ENCODE measurements around the gene ALLC.

The ALLC gene

GRCh38 chr2:3747032-3747654 is 89.1 kb downstream of the ALLC start:
- no peak for TF ChIP-seq CTCF (IDR thresholded peaks at IDR 0.05; ENCODE audit: low read depth, low read length)
- no peak for DNase-seq (ENCODE audit: extremely low read depth, low read depth)

GRCh38 chr2:3747826-3748225 is 89.8 kb downstream of the ALLC start:
- no peak for DNase-seq (ENCODE audit: extremely low read depth, low read depth)
- no peak for TF ChIP-seq CTCF (IDR thresholded peaks at IDR 0.05; ENCODE audit: low read depth, low read length)

- no peak for TF ChIP-seq CTCF (IDR thresholded peaks at IDR 0.05; ENCODE audit: low read depth, low read length)
- DNase-seq (ENCODE audit: extremely low read depth, low read depth), result no peak
These were observed 91.2 kb downstream of the ALLC start for GRCh38 chr2:3749201-3749600.

- DNase-seq (ENCODE audit: extremely low read depth, low read depth), result no peak
- TF ChIP-seq CTCF (IDR thresholded peaks at IDR 0.05; ENCODE audit: low read depth, low read length), result no peak
These were observed 93.3 kb downstream of the ALLC start for GRCh38 chr2:3751251-3751650.

GRCh38 chr2:3751806-3752205 is 93.8 kb downstream of the ALLC start:
- no peak for TF ChIP-seq CTCF (IDR thresholded peaks at IDR 0.05; ENCODE audit: low read depth, low read length)
- DNase-seq (ENCODE audit: extremely low read depth, low read depth), result no peak
